GM12878 (cell line): ENCODE data around the gene FALEC. TPM values are rescaled to one million over a fixed set of nuclear protein-coding genes. Genes with fewer than 3 reads are reported as not detected.

Experiments used
- ATAC-seq: fragments of 200-7000 bp; cut with Tn5 transposase; 3 replicates; pipeline ENCODE4 v1.9.1; 2020; ENCODE audit warnings: mild to moderate bottlenecking, moderate library complexity
- BruUV-seq: library from RNA; stranded (reverse); fragments of 400-500 nt; replicated peaks from 2 replicates; lab custom pipeline; 2021; lab: Mats Ljungman, UMichigan
- CTCF ChIA-PET: fragments of 300-600 bp; sonication (Branson Sonifier 250); formaldehyde crosslinking; extraction: SDS; loops from one replicate; lab custom pipeline; 2021; ENCODE audit warnings: inconsistent platforms; lab: Yijun Ruan, JAX
- POLR2A ChIA-PET: fragments of 350-600 bp; formaldehyde crosslinking; extraction: SDS; loops from one replicate; lab custom pipeline; 2021; ENCODE audit warnings: inconsistent platforms; lab: Charles Lee
- RAD21 ChIA-PET: fragments of 300-600 bp; sonication (Branson Sonifier 250); formaldehyde crosslinking; loops from one replicate; lab custom pipeline; 2023; ENCODE audit warnings: antibody characterized with exemption; ENCODE audit not compliant: unreplicated experiment; lab: Charles Lee
- SMC1A ChIA-PET: fragments of 300-600 bp; sonication (Branson Sonifier 250); formaldehyde crosslinking; loops from one replicate; lab custom pipeline; 2023; ENCODE audit not compliant: unreplicated experiment, uncharacterized antibody; lab: Charles Lee
- DNase-seq: peaks from one replicate; pipeline ENCODE4 v3.0.0-alpha.2; 2011; ENCODE audit warnings: low read depth, low spot score
- FAIRE-seq: peaks from 3 replicates; lab custom pipeline; 2011; peaks lifted over from hg19 to GRCh38; lab: Jason Lieb, UNC
- H2AFZ ChIP-seq: 2 replicates; pipeline ENCODE4 v1.6.0; 2011; ENCODE audit warnings: low read depth, low read length, control low read depth; ENCODE audit not compliant: control insufficient read depth
- H3K27ac ChIP-seq: 2 replicates; pipeline ENCODE4 v1.5.1; 2011; ENCODE audit warnings: control low read depth; ENCODE audit not compliant: control insufficient read depth, insufficient read depth
- H3K27me3 ChIP-seq, 2 experiments: replicated peaks in 1 of 2; 2 replicates each; pipeline versions ENCODE4 v1.6.0 to v1.6.1; 2011; ENCODE audit warnings: low read length in 1 of 2; ENCODE audit not compliant: control insufficient read depth in 2 of 2, insufficient read depth in 2 of 2
- H3K36me3 ChIP-seq, 2 experiments: 2 replicates each; pipeline ENCODE4 v1.5.1; 2011; ENCODE audit warnings: low read length in 1 of 2; ENCODE audit not compliant: control insufficient read depth in 2 of 2, insufficient read depth in 2 of 2
- H3K4me1 ChIP-seq: 2 replicates; pipeline ENCODE4 v1.6.1; 2011; ENCODE audit warnings: mild to moderate bottlenecking, low read length, moderate library complexity, mixed read lengths; ENCODE audit not compliant: control insufficient read depth, insufficient read depth
- H3K4me2 ChIP-seq: 2 replicates; pipeline ENCODE4 v1.6.0; 2011; ENCODE audit warnings: control low read depth; ENCODE audit not compliant: control insufficient read depth, insufficient read depth
- H3K4me3 ChIP-seq: fragments of 200-600 bp; sonication (generic); 2 replicates; pipeline ENCODE4 v1.5.1; 2016
- H3K79me2 ChIP-seq: 2 replicates; pipeline ENCODE4 v1.6.0; 2011; ENCODE audit warnings: low read length; ENCODE audit not compliant: control insufficient read depth, insufficient read depth
- H3K9ac ChIP-seq: 2 replicates; pipeline ENCODE4 v1.8.0; 2011; ENCODE audit warnings: low read length, control low read depth, mixed read lengths; ENCODE audit not compliant: control insufficient read depth, insufficient read depth
- H3K9me3 ChIP-seq: replicated peaks from 3 replicates; pipeline ENCODE4 v1.5.1; 2011; ENCODE audit warnings: mild to moderate bottlenecking, low read length; ENCODE audit not compliant: control insufficient read depth, insufficient read depth
- H4K20me1 ChIP-seq: 2 replicates; pipeline ENCODE4 v1.6.0; 2011; ENCODE audit not compliant: control insufficient read depth, insufficient read depth
- DPF2 ChIP-seq: fragments of 450-650 bp; IDR thresholded peaks from 2 replicates; pipeline ENCODE4 v1.6.1; 2017; ENCODE audit warnings: mild to moderate bottlenecking
- HDAC2 ChIP-seq: fragments of 200-600 bp; sonication (generic); IDR thresholded peaks from 2 replicates; pipeline ENCODE4 v1.6.1; 2017
- IKZF2 ChIP-seq, 2 experiments: fragments of 450-650 bp; IDR thresholded peaks; 2 replicates each; pipeline ENCODE4 v1.6.1; 2017; ENCODE audit warnings: mild to moderate bottlenecking in 2 of 2, moderate library complexity in 2 of 2
- LARP7 ChIP-seq: fragments of 450-650 bp; IDR thresholded peaks from 2 replicates; pipeline ENCODE4 v1.6.1; 2017; ENCODE audit warnings: mild to moderate bottlenecking
- NBN ChIP-seq: fragments of 450-650 bp; IDR thresholded peaks from 2 replicates; pipeline ENCODE4 v1.6.1; 2016
- NR2F1 ChIP-seq: fragments of 450-650 bp; conservative IDR thresholded peaks from 2 replicates; pipeline ENCODE4 v1.6.1; 2017; ENCODE audit warnings: mild to moderate bottlenecking
- RUNX3 ChIP-seq: IDR thresholded peaks from 2 replicates; pipeline ENCODE4 v1.6.1; 2012; ENCODE audit warnings: low read length, inconsistent platforms
- SMAD5 ChIP-seq: IDR thresholded peaks from 2 replicates; pipeline ENCODE4 v1.6.1; 2016; ENCODE audit warnings: antibody characterized with exemption, low read depth
- SMARCA5 ChIP-seq: fragments of 450-650 bp; IDR thresholded peaks from 2 replicates; pipeline ENCODE4 v1.6.1; 2017; ENCODE audit warnings: mild to moderate bottlenecking
- YBX1 ChIP-seq: fragments of 450-650 bp; IDR thresholded peaks from 2 replicates; pipeline ENCODE4 v1.6.1; 2016; ENCODE audit warnings: antibody characterized with exemption
- ZBTB40 ChIP-seq: fragments of 450-650 bp; IDR thresholded peaks from 2 replicates; pipeline ENCODE4 v1.6.1; 2016; ENCODE audit warnings: mild to moderate bottlenecking, moderate library complexity, borderline replicate concordance
- WGBS: methylation state at CpG from one replicate; pipeline ENCODE4 v1.1.6; 2016; ENCODE audit warnings: low lambda C conversion rate; ENCODE audit not compliant: insufficient replicate concordance, insufficient coverage; ENCODE audit errors: missing lambda C conversion rate; 5-methylcytosine and 5-hydroxymethylcytosine counted together
- in situ Hi-C: fragments of 300-500 bp; cut with MboI; formaldehyde crosslinking; loops from 9 replicates; pipeline ENCODE4 v1.14.3; 2018; ENCODE audit warnings: mixed read lengths
- intact Hi-C: fragments of 100-400 bp; cut with micrococcal nuclease; formaldehyde crosslinking; loops from one replicate; pipeline ENCODE4 v1.14.2; 2022; ENCODE audit not compliant: unreplicated experiment
- polyA plus RNA-seq, 11 experiments: library from polyadenylated mRNA; depleted of rRNA in 4 of 11; unstranded in 6 of 11; stranded (reverse) in 5 of 11; fragments of >200 nt; fragmentation: Nextera tagmentation in 4 of 11; fragmentation: Illumina TruSeq in 1 of 11; extraction: Ambion mirVana in 4 of 11; extraction: Trizol in 1 of 11; gene quantifications; 1 replicate in 1 of 11; 2 replicates in 10 of 11; pipeline versions ENCODE4 v1.2.1 to v1.2.3, GENCODE V29; 2011 to 2016; ENCODE audit warnings: inconsistent platforms in 2 of 11, missing spikeins in 2 of 11, low read depth in 1 of 11
- total RNA-seq, 4 experiments: library from RNA; depleted of rRNA in 3 of 4; stranded (reverse); fragments of >200 nt in 3 of 4; fragmentation: Illumina TruSeq in 1 of 4; extraction: Trizol in 1 of 4; gene quantifications; 2 replicates each; pipeline versions ENCODE4 v1.2.1 to v1.2.3, GENCODE V29; 2013 to 2021
- TF ChIP-seq, protein P1 (sequence below): fragments of 150-350 bp; IDR thresholded peaks from 2 replicates; pipeline ENCODE4 v1.6.1; 2016; ENCODE audit warnings: low read depth, low read length
- TF ChIP-seq, protein P2 (sequence below): fragments of 450-650 bp; IDR thresholded peaks from 2 replicates; pipeline ENCODE4 v1.6.1; 2017; ENCODE audit warnings: low read depth, mild to moderate bottlenecking, moderate library complexity

Gene FALEC
- total and polyA plus RNA-seq, 10 of the 15 experiments (the other 5 are each of a cell fraction or from before 2014, with no cell fraction given): 0.21 to 0.71 (median 0.32) TPM; not detected in 3

GRCh38 chr1:150564051-150564991 lies 48.8 kb downstream of the FALEC start:
- no peak for ATAC-seq
- intact Hi-C loops (loop anchor here (5.0 kb wide), 4 partner anchors 133 to 413 kb away; partner anchors contain the start of genes GOLPH3L and SETDB1), in situ Hi-C loops (no loop called here)
- FAIRE-seq: no peak
- ChIA-PET POLR2A (interaction anchor here (0.6 to 11.4 kb wide), 10 partner anchors 12 to 493 kb away, joined by 3 to 324 read pairs (median 4); partner anchors contain the start of genes CTSS, ENSA, GOLPH3L and MCL1), RAD21 (interaction anchor here (0.6 to 12.1 kb wide), 13 partner anchors 13 to 493 kb away, joined by 3 to 387 read pairs (median 14); partner anchors contain the start of genes CTSS, ENSA, GOLPH3L and MCL1), SMC1A (interaction anchor here (0.8 to 12.5 kb wide), 12 partner anchors 12 to 358 kb away, joined by 3 to 388 read pairs (median 5); partner anchors contain the start of genes ENSA, GOLPH3L and MCL1), CTCF (interaction anchor here (0.6 to 13.7 kb wide), 6 partner anchors 12 to 64 kb away, joined by 3 to 390 read pairs (median 49); partner anchors contain the start of genes ENSA and MCL1)
- Histone ChIP-seq H2AFZ (no peak overlapping the region), H3K27ac (peak overlapping the region; percentile 98), H3K36me3 (no peaks in the 10 kb centered on the region), H3K9ac (peak overlapping the region; percentile 98), H3K4me1 (peaks cover 55% of the 10 kb centered on the region), H4K20me1 (no peaks in the 10 kb centered on the region), H3K4me3 (peak overlapping the region; percentile 62; the same call in 1 of the 2 replicates), H3K79me2 (peaks cover 50% of the 10 kb centered on the region), H3K4me2 (peak overlapping the region; percentile 97), H3K27me3 (no peaks in the 10 kb centered on the region), H3K9me3 (no peaks in the 10 kb centered on the region)
- BruUV-seq: no TSS peak
- no peak for DNase-seq
- 40% methylated on average over 5 of the region's 5 CpGs for WGBS
- TF ChIP-seq SMARCA5 (no peak), HDAC2 (no peak), SMAD5 (no peak), ZBTB40 (peak; percentile 64; the same call in 1 of the 2 replicates), LARP7 (no peak), NR2F1 (no peak), DPF2 (no peak), IKZF2 (IDR thresholded peaks at IDR 0.05) (peak in 1 of 2 experiments; percentile 29; a peak in 1 of 4 replicates), NBN (no peak), YBX1 (no peak), RUNX3 (no peak)
- TF ChIP-seq, protein P1, sequence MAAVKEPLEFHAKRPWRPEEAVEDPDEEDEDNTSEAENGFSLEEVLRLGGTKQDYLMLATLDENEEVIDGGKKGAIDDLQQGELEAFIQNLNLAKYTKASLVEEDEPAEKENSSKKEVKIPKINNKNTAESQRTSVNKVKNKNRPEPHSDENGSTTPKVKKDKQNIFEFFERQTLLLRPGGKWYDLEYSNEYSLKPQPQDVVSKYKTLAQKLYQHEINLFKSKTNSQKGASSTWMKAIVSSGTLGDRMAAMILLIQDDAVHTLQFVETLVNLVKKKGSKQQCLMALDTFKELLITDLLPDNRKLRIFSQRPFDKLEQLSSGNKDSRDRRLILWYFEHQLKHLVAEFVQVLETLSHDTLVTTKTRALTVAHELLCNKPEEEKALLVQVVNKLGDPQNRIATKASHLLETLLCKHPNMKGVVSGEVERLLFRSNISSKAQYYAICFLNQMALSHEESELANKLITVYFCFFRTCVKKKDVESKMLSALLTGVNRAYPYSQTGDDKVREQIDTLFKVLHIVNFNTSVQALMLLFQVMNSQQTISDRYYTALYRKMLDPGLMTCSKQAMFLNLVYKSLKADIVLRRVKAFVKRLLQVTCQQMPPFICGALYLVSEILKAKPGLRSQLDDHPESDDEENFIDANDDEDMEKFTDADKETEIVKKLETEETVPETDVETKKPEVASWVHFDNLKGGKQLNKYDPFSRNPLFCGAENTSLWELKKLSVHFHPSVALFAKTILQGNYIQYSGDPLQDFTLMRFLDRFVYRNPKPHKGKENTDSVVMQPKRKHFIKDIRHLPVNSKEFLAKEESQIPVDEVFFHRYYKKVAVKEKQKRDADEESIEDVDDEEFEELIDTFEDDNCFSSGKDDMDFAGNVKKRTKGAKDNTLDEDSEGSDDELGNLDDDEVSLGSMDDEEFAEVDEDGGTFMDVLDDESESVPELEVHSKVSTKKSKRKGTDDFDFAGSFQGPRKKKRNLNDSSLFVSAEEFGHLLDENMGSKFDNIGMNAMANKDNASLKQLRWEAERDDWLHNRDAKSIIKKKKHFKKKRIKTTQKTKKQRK: no peak
- TF ChIP-seq, protein P2, sequence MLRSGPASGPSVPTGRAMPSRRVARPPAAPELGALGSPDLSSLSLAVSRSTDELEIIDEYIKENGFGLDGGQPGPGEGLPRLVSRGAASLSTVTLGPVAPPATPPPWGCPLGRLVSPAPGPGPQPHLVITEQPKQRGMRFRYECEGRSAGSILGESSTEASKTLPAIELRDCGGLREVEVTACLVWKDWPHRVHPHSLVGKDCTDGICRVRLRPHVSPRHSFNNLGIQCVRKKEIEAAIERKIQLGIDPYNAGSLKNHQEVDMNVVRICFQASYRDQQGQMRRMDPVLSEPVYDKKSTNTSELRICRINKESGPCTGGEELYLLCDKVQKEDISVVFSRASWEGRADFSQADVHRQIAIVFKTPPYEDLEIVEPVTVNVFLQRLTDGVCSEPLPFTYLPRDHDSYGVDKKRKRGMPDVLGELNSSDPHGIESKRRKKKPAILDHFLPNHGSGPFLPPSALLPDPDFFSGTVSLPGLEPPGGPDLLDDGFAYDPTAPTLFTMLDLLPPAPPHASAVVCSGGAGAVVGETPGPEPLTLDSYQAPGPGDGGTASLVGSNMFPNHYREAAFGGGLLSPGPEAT: peak; percentile 63
